DMS53 treated with DMSO at 0.1 percent for 48 hours (cell line): ENCODE measurements around the gene RIPOR2.

ENCODE experiments used
- DNase-seq: peaks from one replicate; lab custom pipeline; 2025; ENCODE audit not compliant: unreplicated experiment; lab: John Stamatoyannopoulos, UW

RIPOR2 gene

DNA sequence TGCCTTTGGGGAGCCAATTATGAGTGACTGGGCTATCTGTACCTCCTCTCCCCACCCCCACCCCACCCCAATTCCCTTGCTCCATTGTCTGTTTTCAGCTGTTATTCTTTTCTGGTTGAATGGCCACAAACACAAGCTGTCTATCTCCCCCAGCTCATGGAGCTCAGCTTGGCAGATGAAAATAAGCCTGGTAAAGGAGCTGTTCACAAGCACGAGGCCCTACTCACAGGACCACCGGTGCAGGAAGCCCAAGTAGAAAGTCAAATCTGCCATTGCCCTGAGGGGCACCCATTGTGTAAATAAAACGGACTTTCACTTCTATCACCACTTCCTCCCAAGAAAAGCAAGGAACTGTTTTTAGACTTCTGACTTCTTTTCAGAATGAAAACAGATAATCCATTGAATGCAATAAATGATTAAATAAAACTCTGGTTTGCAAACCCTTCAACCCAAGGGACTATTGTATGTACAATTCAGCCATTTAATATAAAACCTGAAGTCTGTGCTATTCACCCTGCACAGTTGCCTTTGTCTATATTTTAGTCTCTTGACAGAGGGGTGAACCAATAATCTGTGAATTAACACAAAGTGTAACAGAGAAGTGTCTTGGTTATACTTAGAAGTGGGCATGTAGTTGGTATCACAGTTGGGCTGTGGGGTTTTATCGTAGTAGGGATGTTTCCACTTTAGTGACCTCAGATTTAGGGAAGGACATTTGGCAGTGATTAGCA, 27.7 kb downstream of the RIPOR2 start:
- no peak for DNase-seq

DNA sequence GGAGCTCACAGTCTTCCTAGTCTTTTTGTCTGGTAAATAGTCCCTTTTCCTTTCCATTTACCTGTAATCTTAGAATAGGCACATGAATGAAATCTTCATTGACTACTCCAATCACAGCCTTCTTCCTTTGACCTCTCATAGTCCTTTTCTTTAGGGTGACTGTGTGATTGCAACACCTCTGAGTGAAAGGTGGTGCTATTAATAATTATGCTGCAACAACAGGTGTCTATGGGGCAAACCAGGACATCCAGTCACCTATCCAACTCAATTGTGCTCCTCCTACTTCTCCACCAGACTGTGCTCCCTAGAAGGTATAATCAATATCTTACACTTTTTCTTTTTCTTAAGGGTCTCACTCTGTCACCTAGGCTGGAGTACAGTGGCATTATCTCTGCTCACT, 29.4 kb downstream of the RIPOR2 start:
- DNase-seq: no peak

DNA sequence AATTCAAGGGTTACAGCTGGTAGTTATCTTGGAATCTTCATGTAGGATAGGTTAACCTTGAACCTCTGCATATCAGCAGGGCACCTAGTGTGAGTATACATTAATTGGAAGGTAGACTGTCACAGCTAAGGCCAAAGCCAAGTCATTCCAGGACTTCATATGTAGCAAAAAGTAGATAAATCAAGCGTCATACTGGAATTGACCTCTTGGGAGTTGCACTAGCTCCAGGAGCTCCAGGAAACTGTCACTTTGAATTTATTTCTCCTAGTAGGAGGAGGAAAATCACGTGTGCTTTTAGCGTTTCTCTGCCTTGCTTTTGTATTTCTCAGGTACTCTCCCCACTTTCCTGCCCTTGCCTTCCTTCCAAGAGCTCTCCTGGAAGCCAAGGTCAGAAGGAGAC, 30.3 kb downstream of the RIPOR2 start:
- no peak for DNase-seq

DNA sequence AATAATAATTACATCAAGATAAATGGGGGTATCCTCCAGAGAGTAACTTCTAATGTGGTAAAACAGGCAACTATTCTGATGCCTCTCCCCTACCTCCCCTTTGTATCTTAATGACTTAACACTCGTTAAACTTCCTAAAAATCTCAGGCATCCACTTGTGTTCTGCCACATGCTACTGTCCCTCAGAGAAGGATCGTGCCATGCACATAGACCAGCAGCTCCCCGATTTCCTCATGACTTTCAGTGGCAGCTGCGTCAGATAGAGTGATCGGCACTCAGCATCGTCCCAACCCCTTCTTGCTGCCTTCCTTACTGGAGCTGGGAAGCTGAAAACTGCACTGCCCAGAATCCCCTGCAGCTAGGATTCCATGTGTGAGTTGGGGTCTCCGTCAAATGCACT, 32.1 kb downstream of the RIPOR2 start:
- no peak for DNase-seq

DNA sequence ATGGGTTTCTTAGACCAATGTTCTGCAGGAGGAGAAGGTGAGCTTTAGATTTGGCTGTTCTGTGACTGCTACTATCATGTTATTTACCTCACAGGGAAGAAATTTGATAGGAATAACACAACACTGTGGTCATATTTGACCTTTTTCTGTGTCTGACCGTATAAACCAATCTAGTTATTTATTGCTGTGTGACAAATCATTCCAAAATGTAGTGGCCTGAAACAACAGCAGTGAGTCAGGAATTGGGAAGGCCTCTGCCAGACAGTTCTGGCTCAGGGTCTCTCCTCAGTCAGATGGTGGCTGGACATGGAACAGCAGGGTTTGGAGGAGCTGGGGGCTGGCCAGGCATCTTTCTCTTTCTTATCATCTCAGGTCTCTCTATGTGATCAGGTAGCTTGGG, 33.0 kb downstream of the RIPOR2 start:
- DNase-seq: no peak

DNA sequence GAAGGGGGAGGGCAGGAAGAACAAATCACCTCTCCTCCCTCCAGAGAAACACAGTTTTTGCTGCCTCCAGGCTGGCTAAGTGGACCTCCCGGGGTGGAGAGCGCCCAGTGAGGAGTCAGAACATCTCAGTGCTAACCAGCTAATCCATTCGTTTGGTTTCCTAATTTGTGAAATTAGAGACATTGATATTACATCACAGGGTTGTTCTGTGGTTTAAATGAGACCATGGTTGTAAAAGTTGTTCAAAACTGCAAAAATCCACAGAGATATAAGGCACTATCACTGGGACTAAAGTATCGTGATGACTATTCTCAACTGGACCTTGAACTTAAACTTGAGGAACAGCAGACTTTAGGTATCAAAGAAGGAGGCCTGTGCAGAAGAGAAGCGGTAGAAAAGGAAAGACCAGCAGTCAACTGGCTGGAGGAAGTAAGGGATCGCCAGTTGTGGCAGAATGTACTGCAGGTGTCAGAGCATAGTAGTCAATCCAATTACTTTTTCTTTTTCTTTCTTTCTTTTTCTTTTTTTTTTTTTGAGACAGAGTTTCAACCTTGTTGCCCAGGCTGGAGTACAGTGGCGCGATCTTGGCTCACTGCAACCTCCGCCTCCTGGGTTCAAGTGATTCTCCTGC, 33.9 kb downstream of the RIPOR2 start:
- no peak for DNase-seq

DNA sequence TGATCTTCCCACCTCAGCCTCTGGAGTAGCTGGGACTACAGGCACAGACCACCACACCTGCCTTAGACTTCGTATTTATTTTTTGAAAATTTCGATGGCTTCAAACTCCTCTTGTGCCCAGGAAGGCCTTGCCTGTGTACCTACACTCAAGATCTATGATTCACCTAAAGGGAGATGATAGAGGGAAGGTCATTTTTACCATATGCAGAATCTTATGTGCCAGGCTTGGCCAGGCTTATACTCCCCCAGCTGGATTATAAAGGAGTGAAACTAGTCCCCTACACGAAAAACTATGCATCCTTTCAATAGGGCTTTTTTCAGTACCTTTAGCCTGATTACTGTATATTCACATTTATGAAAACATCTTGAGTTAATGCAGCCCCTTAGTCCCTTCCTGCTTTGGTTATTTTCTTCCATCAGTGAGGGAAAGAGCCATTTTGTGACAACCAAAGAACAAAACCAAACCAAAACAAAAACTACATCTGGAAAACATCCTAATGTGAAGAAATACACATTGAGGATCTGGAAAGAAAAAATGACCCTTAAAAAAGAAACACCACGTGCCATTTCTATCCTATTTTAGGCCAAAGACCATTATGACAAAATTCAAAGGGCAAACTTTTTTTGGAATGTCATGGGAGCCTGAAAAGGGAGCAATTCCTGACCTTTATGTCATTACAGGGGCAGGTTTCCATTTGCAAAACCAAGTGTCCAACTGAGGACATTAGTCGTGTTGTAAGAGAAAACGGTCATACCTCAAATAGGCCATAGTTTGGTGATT, 34.7 kb downstream of the RIPOR2 start:
- DNase-seq: no peak

DNA sequence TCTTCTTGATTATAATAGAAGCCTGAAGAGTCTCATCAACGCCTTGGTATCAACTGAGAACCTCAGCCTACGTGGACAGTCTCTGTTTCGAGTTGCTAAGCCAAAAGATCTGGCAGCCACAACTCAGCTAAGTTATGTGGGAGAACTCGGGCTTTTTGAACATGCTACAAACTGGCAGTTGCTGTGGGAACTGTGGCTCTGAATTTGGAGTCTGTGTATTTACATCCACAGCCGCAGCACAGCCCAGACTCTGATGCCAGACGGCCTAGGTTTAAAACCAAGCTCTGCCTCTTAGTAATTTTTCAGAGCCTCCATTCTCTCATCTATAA, 35.8 kb downstream of the RIPOR2 start:
- DNase-seq: no peak

DNA sequence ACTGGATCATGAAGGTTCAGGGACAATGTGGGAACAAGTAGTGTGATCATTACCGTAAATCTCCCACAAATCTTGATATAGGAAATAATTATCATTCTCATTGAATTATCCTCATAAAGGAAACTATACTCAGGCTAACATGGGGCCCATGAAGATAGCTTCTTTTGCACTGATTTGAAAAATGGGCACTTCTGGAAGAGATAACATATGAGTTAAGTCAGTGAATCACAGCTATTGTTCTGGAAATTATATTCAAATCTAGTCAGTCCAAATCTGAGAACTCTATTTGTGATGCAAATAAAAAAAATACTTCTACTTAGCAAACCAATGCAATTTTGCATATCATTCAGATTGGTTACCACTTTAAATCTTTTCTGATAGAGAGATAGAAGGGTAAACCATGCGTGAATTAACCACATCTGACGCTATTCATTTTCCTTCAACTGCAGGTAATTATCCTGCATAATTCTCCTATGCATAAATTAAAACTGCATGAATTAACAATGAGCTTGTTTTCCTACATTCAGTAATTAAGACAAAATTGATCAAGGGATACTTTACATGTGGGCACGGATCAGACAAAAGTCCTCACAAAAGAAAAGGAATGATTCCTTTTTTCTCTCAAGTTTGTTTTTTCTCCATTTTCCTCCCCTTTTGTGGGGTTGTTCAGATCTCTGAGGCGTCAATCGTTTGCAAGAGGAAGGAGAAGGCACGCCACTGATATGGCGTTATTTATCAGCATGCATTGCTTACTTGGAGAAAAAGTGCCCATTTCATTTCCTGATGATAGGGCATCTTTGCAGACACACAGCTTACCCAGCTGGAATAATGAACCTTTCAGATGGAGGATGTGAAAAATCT, 36.4 kb downstream of the RIPOR2 start:
- DNase-seq: no peak

DNA sequence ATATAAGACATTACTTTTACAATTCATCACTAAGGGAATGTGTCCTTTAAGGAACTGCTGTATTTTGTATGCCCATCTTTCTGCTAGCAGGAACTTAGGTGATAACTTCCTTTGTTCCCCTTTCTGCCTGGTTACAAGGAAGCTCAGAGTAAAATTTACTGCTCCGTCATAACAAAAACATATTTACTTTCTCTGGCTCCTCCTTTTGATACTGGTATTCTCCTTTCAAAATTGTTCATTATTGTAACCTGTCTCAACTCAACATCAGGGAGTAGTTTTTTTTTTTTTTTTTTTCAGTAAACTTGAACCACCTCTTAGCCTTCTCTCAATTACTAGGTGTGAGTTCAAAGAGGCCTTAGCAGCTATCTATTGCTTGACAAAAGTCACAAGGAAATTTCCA, 37.1 kb downstream of the RIPOR2 start:
- no peak for DNase-seq

DNA sequence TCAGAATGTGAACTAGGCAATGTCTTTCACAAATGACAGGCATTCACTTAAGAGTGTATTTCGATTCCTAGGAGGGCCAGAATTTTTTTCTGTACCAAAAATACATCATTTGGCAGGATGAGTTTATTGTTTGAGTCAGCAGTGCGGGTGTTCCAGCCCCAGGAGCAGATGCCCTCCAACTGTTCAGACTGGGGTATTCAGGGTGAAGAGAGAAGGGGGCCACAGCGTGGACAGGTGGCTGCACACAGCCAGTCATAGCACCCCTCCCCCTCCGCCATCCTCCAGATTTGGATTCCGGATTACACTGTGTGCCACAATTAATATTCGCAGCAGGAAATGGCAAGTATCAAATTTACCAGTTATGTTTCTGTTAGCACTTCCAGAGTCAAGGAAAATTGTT, 38.6 kb downstream of the RIPOR2 start:
- no peak for DNase-seq

DNA sequence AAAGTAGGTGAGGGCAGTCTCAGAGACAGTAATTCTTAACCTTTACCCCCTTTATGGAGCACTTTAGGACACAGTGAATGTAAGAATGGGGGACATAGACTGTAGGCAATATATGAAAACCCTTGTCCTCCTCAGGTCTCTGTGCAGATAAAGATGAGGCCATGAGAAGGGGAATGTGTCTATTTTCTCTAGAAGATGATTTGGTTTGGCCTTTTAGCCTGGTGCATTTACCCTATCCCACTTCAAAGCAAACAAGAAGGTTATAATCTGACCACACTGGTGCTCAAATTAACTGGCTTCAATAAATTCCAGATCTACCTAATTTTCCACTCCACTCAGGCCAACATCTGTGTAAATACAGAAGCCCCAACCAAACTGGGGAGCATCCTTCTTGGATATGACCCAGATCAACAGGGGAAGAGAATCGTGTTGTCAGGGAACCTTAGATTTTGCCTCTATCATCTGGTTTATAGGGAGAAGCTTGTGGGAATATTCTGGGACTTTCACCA, 42.4 kb downstream of the RIPOR2 start:
- no peak for DNase-seq

DNA sequence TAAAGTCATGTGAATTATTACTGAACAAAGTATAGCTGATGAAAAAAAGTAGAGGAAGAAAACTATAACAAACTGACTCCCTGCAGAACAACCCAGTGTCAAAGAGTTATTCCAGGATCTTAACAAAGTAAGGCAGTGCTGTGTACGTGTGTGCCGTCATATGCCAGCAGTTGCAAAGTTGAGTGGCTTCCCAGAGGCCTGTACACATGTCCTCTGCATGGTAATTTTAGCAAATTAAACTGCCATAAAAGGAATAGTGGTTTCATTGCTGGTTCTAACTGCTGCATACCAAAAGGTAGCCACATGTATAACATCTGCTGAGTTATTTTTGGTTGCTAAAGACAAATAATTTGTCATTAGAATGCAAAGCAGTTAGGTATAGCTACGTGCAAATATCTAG, 44.8 kb downstream of the RIPOR2 start:
- no peak for DNase-seq

DNA sequence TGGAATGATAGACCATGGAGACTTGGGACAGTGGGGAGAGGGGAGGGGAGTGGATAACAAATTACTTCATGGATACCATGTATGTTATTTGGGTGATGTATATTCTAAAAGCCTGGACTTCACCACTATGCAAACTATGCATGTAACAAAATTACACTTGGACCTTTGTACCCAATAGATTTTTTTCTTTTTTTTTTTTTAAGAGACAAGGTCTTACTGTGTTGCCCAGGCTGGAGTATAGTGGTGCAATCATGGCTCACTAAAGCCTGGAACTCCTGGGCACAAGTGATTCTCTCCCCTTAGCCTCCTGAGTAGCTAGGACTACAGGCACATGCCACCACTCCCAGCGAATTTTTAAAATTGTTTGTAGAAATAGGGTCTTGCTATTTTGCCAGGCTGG, 45.3 kb downstream of the RIPOR2 start:
- DNase-seq: no peak

DNA sequence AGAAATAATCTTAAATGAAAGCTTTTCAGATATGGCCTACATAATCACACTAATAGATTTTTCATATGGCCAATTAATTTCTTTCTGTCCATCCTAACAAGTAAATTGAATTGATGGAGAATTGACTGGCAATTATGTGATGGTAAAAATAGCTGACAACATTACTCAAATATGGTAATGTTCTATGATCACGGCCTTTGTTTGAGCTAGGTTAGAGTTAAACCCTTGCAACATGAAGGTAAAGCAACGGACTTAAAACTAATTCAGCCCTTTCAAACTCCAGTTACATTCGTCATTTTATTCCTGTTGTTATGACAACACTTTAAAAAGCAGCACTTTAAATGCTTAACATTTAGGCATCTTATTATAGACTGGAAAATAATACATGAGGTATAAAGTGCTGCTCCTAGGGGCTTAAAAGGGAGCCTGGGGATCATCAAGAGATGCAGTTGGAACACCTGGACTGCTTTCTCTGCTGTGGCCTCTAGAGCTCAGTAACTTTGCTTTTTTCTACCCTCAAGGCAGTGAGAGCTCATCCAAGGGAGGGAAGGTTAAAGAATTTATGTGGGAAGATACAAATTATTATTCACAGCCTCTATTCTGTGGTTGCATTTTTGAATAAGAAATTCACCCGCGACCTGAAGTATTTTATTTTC, 46.9 kb downstream of the RIPOR2 start:
- DNase-seq: no peak

DNA sequence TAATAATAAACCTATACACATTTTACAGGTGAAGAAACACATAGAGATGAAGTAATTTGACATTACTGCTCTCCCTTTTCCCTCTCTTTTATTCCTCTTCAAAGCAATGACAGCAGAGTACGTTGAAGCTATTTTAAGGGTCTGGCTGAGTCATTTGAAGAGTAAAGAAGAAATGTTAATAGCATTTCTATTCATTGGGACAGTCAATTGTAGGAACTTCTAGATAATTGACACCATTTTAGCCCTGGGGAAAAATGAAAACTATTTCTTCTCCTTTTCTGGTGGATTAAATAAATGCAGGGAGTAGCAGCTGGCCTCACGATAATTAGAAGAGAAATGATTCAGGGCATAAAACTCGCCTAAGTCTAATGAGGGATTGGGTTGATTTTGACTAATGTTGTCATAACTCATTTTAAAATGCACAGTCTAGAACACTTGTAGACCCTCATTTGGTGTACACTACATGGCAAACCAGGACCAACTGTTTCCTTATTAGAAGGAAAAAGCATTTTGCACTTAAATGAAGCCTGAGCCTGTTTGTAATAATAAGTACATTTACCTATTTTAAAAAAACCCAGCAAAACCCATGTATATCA, 48.1 kb downstream of the RIPOR2 start:
- DNase-seq: no peak

DNA sequence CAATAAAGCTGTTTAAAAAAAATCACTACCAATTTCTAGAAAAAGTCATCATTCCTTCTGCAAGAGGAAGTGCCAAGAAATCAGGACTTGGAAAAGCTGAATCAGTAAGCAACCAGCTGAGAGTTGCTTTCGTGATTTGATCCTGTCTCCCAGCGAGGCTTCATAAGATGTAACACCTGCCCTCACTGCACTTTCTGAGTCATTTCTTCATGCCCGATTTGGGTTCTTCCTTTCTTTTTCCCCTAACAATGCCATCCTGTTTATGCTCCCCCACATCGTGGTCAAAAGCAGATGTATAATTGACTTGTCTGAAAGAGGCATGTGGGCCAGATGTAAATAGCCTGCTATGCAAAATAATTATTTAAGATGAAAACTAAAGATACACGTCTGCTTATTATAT, 52.1 kb downstream of the RIPOR2 start:
- DNase-seq: no peak

DNA sequence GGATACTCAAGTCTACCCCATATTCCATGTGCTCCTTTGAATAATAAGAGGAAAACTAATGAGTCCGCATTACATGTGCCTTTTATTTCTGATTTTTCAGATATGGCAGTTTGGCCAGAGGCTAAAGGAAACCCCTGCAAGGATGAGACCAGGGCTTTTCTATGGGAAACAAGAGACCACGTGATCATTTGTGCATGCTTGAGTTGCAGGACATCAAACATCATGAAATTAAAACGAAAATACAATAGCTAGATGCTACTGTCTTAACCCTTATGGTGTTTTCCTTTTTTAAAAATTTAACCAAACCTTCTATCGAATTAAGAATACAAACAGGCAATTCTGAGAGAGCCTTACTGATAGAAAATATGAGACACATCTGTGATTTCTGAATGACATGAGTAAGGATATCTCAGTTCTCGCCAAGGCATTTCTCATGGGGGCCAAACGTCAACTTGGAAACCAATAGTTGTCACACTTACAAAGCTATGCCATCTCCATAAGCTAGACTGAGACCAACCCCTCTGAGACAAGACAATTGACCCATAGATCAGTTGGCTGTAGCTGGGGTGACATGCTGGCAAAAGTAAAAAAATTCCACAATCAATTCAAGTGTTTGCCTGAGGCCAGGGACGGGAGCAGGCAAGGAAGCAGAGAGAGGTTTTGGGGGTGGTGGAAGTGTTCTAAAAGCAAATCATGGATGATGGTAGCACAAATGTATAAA, 52.8 kb downstream of the RIPOR2 start:
- no peak for DNase-seq

DNA sequence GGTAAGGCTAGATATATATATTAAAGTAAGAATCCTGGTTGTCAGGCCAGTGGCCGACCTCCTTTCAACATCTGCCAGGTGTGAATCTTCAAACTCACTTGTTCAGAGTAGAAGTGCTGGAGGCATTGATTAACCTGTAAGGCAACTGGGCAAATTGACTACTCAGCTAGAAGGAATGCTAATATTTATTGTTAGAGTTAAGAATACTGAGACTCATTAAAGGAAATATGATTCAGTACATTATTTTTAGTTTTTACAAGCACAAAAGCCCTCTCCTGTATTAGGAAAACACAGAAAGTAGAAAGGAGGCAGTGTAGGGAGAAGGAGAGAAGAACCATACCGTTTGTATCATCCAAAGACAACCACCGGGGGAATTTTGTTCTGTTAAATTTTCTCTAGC, 53.5 kb downstream of the RIPOR2 start:
- DNase-seq: no peak

DNA sequence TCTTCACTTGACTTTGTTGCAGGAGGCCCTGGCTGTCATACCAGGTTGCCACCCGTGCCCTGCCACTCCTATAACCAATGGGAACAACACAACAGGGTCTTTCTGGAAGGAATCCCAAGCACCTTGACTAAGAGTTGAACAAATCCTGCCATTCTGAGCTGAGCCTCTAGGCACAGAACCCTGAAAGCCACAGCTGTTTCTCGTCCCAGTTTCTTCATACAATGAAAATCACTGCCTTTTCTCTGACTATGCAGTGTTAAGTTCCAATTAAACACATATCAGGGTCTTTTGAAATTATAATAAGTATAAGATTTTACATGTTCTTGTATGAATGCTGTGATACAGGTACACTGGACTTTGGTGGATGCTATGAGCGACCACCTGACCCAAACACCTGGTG, 54.4 kb downstream of the RIPOR2 start:
- DNase-seq: no peak
